ENCODE results near the gene CYP2F1.
A peak's percentile ranks its signal among the peaks of the same experiment; 100 is the strongest.

CYP2F1 gene

GRCh38 chr19:41161903-41162302 lies 47.7 kb downstream of the CYP2F1 start:
- no peak overlapping the region for H3K4me3 ChIP-seq (ENCODE audit: low read depth, low read length)
- in situ Hi-C loops (cut with HindIII; ENCODE audit: low sequenced_read_pairs): no loop called here
- DNase-seq (ENCODE audit: low read depth): no peak
- TF ChIP-seq, protein P1, sequence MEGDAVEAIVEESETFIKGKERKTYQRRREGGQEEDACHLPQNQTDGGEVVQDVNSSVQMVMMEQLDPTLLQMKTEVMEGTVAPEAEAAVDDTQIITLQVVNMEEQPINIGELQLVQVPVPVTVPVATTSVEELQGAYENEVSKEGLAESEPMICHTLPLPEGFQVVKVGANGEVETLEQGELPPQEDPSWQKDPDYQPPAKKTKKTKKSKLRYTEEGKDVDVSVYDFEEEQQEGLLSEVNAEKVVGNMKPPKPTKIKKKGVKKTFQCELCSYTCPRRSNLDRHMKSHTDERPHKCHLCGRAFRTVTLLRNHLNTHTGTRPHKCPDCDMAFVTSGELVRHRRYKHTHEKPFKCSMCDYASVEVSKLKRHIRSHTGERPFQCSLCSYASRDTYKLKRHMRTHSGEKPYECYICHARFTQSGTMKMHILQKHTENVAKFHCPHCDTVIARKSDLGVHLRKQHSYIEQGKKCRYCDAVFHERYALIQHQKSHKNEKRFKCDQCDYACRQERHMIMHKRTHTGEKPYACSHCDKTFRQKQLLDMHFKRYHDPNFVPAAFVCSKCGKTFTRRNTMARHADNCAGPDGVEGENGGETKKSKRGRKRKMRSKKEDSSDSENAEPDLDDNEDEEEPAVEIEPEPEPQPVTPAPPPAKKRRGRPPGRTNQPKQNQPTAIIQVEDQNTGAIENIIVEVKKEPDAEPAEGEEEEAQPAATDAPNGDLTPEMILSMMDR (IDR thresholded peaks at IDR 0.05; ENCODE audit: low read depth, low read length, missing control alignments): no peak

GRCh38 chr19:41166944-41167804 lies 52.9 kb downstream of the CYP2F1 start:
- in situ Hi-C loops (cut with HindIII; ENCODE audit: low sequenced_read_pairs): no loop called here
- TF ChIP-seq, protein P1 (IDR thresholded peaks at IDR 0.05; ENCODE audit: low read depth, low read length, missing control alignments): no peak
- no peak overlapping the region for H3K4me3 ChIP-seq (ENCODE audit: low read depth, low read length)
- no peak for DNase-seq (ENCODE audit: low read depth)

DNA sequence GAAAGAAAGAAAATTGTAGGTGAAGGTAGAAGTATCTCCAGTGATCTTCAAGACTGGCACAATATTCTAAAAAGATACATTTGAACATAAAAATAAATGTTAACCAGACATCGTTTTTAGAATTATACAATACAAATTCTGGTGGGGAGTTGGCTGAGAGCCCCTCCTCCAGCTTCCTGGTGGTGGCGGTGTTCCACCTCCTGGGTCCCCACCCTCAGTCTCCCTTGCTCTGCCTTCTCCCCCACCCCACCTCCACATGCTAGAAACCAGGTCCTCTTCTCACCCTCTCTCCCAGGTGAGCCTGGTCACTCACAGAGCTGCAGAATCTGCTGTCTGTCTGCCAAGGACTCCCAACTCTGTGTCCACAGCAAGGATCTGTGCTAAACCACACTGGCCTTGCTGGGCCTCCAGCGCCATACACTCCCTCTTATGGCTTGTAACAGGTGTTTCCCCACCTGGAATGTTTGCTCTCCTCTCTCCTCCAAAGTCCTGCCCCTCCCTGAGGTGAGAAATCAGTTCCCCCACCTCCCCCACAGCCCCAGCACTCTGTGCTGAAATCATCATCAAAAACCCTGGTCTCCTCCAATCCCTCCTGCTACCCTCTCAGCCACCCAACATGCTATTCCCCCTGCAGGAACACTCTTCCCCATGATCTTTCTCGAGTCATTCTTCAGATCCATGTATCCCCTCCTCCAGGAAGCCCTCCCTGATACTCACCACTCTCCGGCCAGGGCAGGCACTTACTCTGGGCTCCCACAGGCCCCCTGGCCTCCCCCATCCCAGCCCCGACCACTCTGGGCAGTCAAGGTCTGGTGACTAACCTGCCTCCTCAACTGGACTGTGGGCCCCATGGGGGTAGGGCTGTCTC lies 58.3 kb downstream of the CYP2F1 start:
- TF ChIP-seq, protein P1 (IDR thresholded peaks at IDR 0.05; ENCODE audit: low read depth, low read length, missing control alignments): no peak
- in situ Hi-C loops (cut with HindIII; ENCODE audit: low sequenced_read_pairs): no loop called here
- no peak overlapping the region for H3K4me3 ChIP-seq (ENCODE audit: low read depth, low read length)
- no peak for DNase-seq (ENCODE audit: low read depth)

GRCh38 chr19:41174297-41174928 lies 60.2 kb downstream of the CYP2F1 start:
- in situ Hi-C loops (cut with HindIII; ENCODE audit: low sequenced_read_pairs): no loop called here
- TF ChIP-seq, protein P1 (IDR thresholded peaks at IDR 0.05; ENCODE audit: low read depth, low read length, missing control alignments): no peak
- no peak for DNase-seq (ENCODE audit: low read depth)
- no peak overlapping the region for H3K4me3 ChIP-seq (ENCODE audit: low read depth, low read length)

DNA sequence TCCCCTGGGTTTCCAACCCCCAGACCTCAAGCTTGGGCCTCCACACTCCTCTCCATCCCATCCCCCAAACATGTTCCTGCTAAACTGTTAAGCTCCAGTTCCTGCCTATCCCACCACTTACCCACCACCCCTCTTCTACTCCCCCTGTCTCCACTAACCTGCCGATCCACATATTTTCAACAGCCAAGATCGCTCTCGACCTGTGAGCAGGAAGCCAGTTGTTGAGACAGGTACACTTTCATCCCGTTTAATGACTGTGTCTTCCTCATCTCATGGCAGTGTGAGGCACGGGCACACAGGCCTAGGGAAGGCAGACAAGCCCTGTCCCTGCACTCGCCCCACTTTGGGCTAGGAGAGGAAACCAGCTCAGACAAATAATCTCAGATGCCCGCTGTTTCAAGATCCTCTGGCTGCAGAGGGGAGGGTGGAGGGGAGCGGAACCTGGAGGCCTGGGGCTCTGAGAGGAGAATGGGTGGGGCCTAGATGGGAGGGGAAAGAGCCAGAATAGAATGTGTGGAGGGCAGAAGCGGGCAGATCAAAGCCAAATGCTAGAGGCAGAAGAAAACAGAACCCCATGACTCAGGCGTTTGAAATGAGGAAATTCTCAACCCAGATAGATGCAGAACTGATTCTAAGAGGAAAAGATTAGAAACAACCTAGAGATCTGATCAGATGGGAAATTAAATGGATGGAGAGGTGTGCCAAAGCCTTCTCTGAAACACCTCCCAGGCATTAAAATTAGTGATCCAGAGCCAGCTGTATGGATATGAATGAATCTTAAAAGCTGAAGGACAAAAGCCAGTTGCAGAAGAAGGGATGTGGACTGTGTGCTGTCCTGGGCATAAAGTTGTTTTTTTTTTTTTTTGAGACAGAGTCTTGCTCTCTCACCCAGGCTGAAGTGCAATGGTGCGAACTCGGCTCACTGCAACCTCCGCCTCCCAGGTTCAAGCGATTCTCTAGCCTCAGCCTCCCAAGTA lies 61.9 kb downstream of the CYP2F1 start:
- DNase-seq (ENCODE audit: low read depth): peak; percentile 50
- in situ Hi-C loops (cut with HindIII; ENCODE audit: low sequenced_read_pairs): no loop called here
- TF ChIP-seq, protein P1 (IDR thresholded peaks at IDR 0.05; ENCODE audit: low read depth, low read length, missing control alignments): no peak
- H3K4me3 ChIP-seq (ENCODE audit: low read depth, low read length): no peak overlapping the region

Measured in astrocyte of the cerebellum (primary cell).